ENCODE measurements around the gene BRCA1. TPM values are rescaled to one million over a fixed set of nuclear protein-coding genes. Genes with fewer than 3 reads are reported as not detected.

The BRCA1 gene
- total and polyA plus RNA-seq, 2 donors (not counting 1 experiment from before 2014, with no cell fraction given) = 2.4 to 7.2 TPM

GRCh38 chr17:43051969-43052368, 73.2 kb downstream of the BRCA1 start:
- Histone ChIP-seq H2AFZ (ENCODE audit: insufficient read depth, low read depth, low read length, poor library complexity, severe bottlenecking) (no peak overlapping the region), H3K27me3 (replicated peaks in 1 of 4; ENCODE audit: control extremely low read depth in 1 of 4, control insufficient read depth in 3 of 4, insufficient read depth in 4 of 4, low read length in 3 of 4) (no peaks in the 10 kb centered on the region), H4K20me1 (ENCODE audit: control insufficient read depth, insufficient read depth, low read length, poor library complexity, severe bottlenecking) (no peaks in the 10 kb centered on the region), H3K79me2 (ENCODE audit: control insufficient read depth, insufficient read depth, low read length) (no peaks in the 10 kb centered on the region), H3K9ac (ENCODE audit: low read length) (no peak overlapping the region), H3K9me3 (ENCODE audit: control extremely low read depth in 1 of 3, control insufficient read depth in 2 of 3, insufficient read depth in 1 of 3, low read length in 2 of 3) (no peaks in the 10 kb centered on the region), H3K4me1 (ENCODE audit: control insufficient read depth in 2 of 2, insufficient read depth in 2 of 2, low read length in 2 of 2) (no peaks in the 10 kb centered on the region), H3K36me3 (replicated peaks in 1 of 2; ENCODE audit: control extremely low read depth in 1 of 2, control insufficient read depth in 1 of 2, extremely low read depth in 1 of 2, insufficient read depth in 2 of 2, low read length in 1 of 2) (peaks cover 0 to 3% of the 10 kb centered on the region in 2 experiments), H3K27ac (ENCODE audit: low read length in 2 of 2) (no peak overlapping the region), H3K4me3 (ENCODE audit: control extremely low read depth in 1 of 5, extremely low read depth in 1 of 5, insufficient read depth in 1 of 5, low read depth in 2 of 5, low read length in 4 of 5) (no peak overlapping the region), H3K4me2 (replicated peaks; ENCODE audit: low read depth, low read length, poor library complexity, severe bottlenecking) (no peak overlapping the region)
- POLR2A ChIA-PET = no interaction called here
- no peak for TF ChIP-seq CTCF (IDR thresholded peaks at IDR 0.05)
- no peak for TF ChIP-seq EZH2 (IDR thresholded peaks at IDR 0.05; ENCODE audit: borderline replicate concordance, insufficient read depth, low read depth, low read length, poor library complexity, severe bottlenecking)
- Mint-ChIP-seq H3K9me3 (ENCODE audit: insufficient read depth) (no peaks in the 10 kb centered on the region), H3K4me3 (no peak overlapping the region), H3K4me1 (no peaks in the 10 kb centered on the region), H3K27ac (no peak overlapping the region), H3K27me3 (no peaks in the 10 kb centered on the region)
- no peak for DNase-seq
- WGBS (ENCODE audit: insufficient coverage) = no CpG with 5 or more reads among the region's 1 CpG
- intact Hi-C loops (cut with micrococcal nuclease) = no loop called here
- CTCF ChIA-PET = no interaction called here
- ATAC-seq (ENCODE audit: low read depth) = no peak

GRCh38 chr17:43044024-43044423, 81.1 kb downstream of the BRCA1 start:
- Histone ChIP-seq H3K9ac (ENCODE audit: low read length) (no peak overlapping the region), H3K4me1 (ENCODE audit: control insufficient read depth in 2 of 2, insufficient read depth in 2 of 2, low read length in 2 of 2) (no peaks in the 10 kb centered on the region), H3K9me3 (ENCODE audit: control extremely low read depth in 1 of 3, control insufficient read depth in 2 of 3, insufficient read depth in 1 of 3, low read length in 2 of 3) (no peaks in the 10 kb centered on the region), H2AFZ (ENCODE audit: insufficient read depth, low read depth, low read length, poor library complexity, severe bottlenecking) (no peak overlapping the region), H4K20me1 (ENCODE audit: control insufficient read depth, insufficient read depth, low read length, poor library complexity, severe bottlenecking) (no peaks in the 10 kb centered on the region), H3K27me3 (replicated peaks in 1 of 4; ENCODE audit: control extremely low read depth in 1 of 4, control insufficient read depth in 3 of 4, insufficient read depth in 4 of 4, low read length in 3 of 4) (no peaks in the 10 kb centered on the region), H3K27ac (ENCODE audit: low read length in 2 of 2) (no peak overlapping the region), H3K4me3 (ENCODE audit: control extremely low read depth in 1 of 5, extremely low read depth in 1 of 5, insufficient read depth in 1 of 5, low read depth in 2 of 5, low read length in 4 of 5) (no peak overlapping the region), H3K79me2 (ENCODE audit: control insufficient read depth, insufficient read depth, low read length) (no peaks in the 10 kb centered on the region), H3K4me2 (replicated peaks; ENCODE audit: low read depth, low read length, poor library complexity, severe bottlenecking) (no peak overlapping the region), H3K36me3 (replicated peaks in 1 of 2; ENCODE audit: control extremely low read depth in 1 of 2, control insufficient read depth in 1 of 2, extremely low read depth in 1 of 2, insufficient read depth in 2 of 2, low read length in 1 of 2) (peaks cover 0 to 3% of the 10 kb centered on the region in 2 experiments)
- WGBS (ENCODE audit: insufficient coverage) = 100% methylated on average over 2 of the region's 4 CpGs
- DNase-seq (no peak), ATAC-seq (ENCODE audit: low read depth) (no peak)
- ChIA-PET POLR2A (interaction anchor here (0.6 kb wide), 1 partner anchor 10 kb away, joined by 5 read pairs; no protein-coding TSS in a partner anchor), CTCF (interaction anchor here (0.7 kb wide), 1 partner anchor 310 kb away, joined by 3 read pairs; no protein-coding TSS in a partner anchor)
- intact Hi-C loops (cut with micrococcal nuclease) = no loop called here
- Mint-ChIP-seq H3K4me1 (no peaks in the 10 kb centered on the region), H3K27me3 (no peaks in the 10 kb centered on the region), H3K27ac (no peak overlapping the region), H3K4me3 (no peak overlapping the region), H3K9me3 (ENCODE audit: insufficient read depth) (no peaks in the 10 kb centered on the region)
- TF ChIP-seq CTCF (IDR thresholded peaks at IDR 0.05) (no peak), EZH2 (IDR thresholded peaks at IDR 0.05; ENCODE audit: borderline replicate concordance, insufficient read depth, low read depth, low read length, poor library complexity, severe bottlenecking) (no peak)
